HL-60/S4 treated with phorbol 12-myristate 13-acetate at 8.2 ng/mL for 4 days and 3 days (cell line): ENCODE measurements around the gene NPC1.

Experiments
- in situ Hi-C: fragments of 300-500 bp; cut with MboI; formaldehyde crosslinking; loops from 2 replicates; pipeline ENCODE4 v1.15.0; 2022; ENCODE audit warnings: low sequenced_read_pairs

NPC1 gene

GRCh38 chr18:23553887-23554286 is 32.4 kb downstream of the NPC1 start:
- in situ Hi-C loops: no loop called here

- in situ Hi-C loops: no loop called here
These were observed 33.8 kb downstream of the NPC1 start for GRCh38 chr18:23552505-23552904.

GRCh38 chr18:23551978-23552377 is 34.3 kb downstream of the NPC1 start:
- in situ Hi-C loops: no loop called here

- in situ Hi-C loops: no loop called here
These were observed 35.4 kb downstream of the NPC1 start for GRCh38 chr18:23550898-23551297.

GRCh38 chr18:23548719-23549118 is 37.6 kb downstream of the NPC1 start:
- in situ Hi-C loops: loop anchor here (25.0 kb wide), 1 partner anchor 164 kb away; no protein-coding TSS in a partner anchor

- in situ Hi-C loops: loop anchor here (25.0 kb wide), 1 partner anchor 164 kb away; no protein-coding TSS in a partner anchor
These were observed 38.0 kb downstream of the NPC1 start for GRCh38 chr18:23548275-23548674.

- in situ Hi-C loops: loop anchor here (25.0 kb wide), 1 partner anchor 164 kb away; no protein-coding TSS in a partner anchor
These were observed 38.5 kb downstream of the NPC1 start for GRCh38 chr18:23547846-23548245.

GRCh38 chr18:23547306-23547705 is 39.0 kb downstream of the NPC1 start:
- in situ Hi-C loops: loop anchor here (25.0 kb wide), 1 partner anchor 165 kb away; no protein-coding TSS in a partner anchor

- in situ Hi-C loops: loop anchor here (25.0 kb wide), 1 partner anchor 167 kb away; no protein-coding TSS in a partner anchor
These were observed 41.0 kb downstream of the NPC1 start for GRCh38 chr18:23545247-23545789.

GRCh38 chr18:23542461-23542860 is 43.8 kb downstream of the NPC1 start:
- in situ Hi-C loops: loop anchor here (25.0 kb wide), 1 partner anchor 170 kb away; no protein-coding TSS in a partner anchor

- in situ Hi-C loops: loop anchor here (25.0 kb wide), 1 partner anchor 171 kb away; no protein-coding TSS in a partner anchor
These were observed 44.8 kb downstream of the NPC1 start for GRCh38 chr18:23541349-23542093.

- in situ Hi-C loops: loop anchor here (25.0 kb wide), 1 partner anchor 171 kb away; no protein-coding TSS in a partner anchor
These were observed 45.4 kb downstream of the NPC1 start for GRCh38 chr18:23540867-23541266.

GRCh38 chr18:23539911-23540525 is 46.3 kb downstream of the NPC1 start:
- in situ Hi-C loops: loop anchor here (25.0 kb wide), 1 partner anchor 172 kb away; no protein-coding TSS in a partner anchor

- in situ Hi-C loops: loop anchor here (25.0 kb wide), 1 partner anchor 173 kb away; no protein-coding TSS in a partner anchor
These were observed 47.0 kb downstream of the NPC1 start for GRCh38 chr18:23539296-23539695.

GRCh38 chr18:23538870-23539269 is 47.4 kb downstream of the NPC1 start:
- in situ Hi-C loops: loop anchor here (25.0 kb wide), 1 partner anchor 173 kb away; no protein-coding TSS in a partner anchor

- in situ Hi-C loops: loop anchor here (25.0 kb wide), 1 partner anchor 174 kb away; no protein-coding TSS in a partner anchor
These were observed 48.3 kb downstream of the NPC1 start for GRCh38 chr18:23538001-23538400.

- in situ Hi-C loops: loop anchor here (25.0 kb wide), 1 partner anchor 175 kb away; no protein-coding TSS in a partner anchor
These were observed 49.0 kb downstream of the NPC1 start for GRCh38 chr18:23537274-23537673.

GRCh38 chr18:23536204-23536603 is 50.1 kb downstream of the NPC1 start:
- in situ Hi-C loops: loop anchor here (25.0 kb wide), 1 partner anchor 176 kb away; no protein-coding TSS in a partner anchor

GRCh38 chr18:23534276-23534675 is 52.0 kb downstream of the NPC1 start:
- in situ Hi-C loops: loop anchor here (25.0 kb wide), 1 partner anchor 178 kb away; no protein-coding TSS in a partner anchor

GRCh38 chr18:23532848-23533247 is 53.5 kb downstream of the NPC1 start:
- in situ Hi-C loops: loop anchor here (25.0 kb wide), 1 partner anchor 179 kb away; no protein-coding TSS in a partner anchor

GRCh38 chr18:23531912-23532311 is 54.4 kb downstream of the NPC1 start:
- in situ Hi-C loops: loop anchor here (25.0 kb wide), 1 partner anchor 180 kb away; no protein-coding TSS in a partner anchor
